HG03060 (cell line): ENCODE data around the gene FAM171A2.
"Not testable (repeated sequence)": the region's sequence is repeated elsewhere in the genome, so short reads cannot be mapped to it uniquely, and the experiment has no call there.

Source experiments
- ATAC-seq: cut with Tn5 transposase; IDR thresholded peaks from one replicate; pipeline ENCODE4 v1.9.1; 2021; ENCODE audit warnings: low read depth, moderate number of reproducible peaks; ENCODE audit not compliant: unreplicated experiment

FAM171A2 gene

DNA sequence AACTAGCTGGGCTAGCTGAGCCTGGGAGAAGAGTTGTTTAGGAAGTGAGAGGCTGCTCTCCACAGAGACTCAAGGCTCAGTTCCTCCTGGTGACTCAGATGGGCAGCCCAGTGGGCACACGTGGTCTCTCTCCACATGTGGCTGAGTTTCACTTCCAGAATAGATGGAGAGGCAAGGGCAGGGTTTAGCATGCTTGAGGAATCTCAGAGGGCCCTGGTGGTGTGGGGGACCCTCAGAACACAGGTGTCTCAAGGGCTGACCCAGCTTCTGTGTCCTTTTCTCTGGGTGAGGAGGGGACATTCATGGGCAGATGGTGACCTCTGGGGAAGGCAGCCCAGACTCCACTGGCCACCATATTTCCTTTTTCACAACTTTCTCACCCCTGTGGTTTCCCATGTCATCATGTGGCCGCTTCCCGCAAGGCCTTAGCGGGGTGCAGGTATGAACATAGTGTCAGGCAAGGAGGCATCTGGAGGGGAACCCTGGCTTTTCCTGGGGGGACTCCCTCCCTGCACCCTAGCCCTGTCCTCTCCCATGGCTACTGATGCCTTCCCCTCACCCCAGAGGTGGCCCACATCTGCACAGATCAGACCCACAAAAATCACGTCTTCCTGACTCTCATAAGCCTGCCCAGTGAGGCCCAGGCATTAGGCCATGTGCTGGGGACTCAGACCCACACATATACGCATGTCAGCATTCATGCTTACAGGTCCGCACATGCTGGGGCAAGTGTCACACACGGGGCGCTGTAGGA is 15.2 kb downstream of the FAM171A2 start:
- ATAC-seq, result peak; percentile 39

DNA sequence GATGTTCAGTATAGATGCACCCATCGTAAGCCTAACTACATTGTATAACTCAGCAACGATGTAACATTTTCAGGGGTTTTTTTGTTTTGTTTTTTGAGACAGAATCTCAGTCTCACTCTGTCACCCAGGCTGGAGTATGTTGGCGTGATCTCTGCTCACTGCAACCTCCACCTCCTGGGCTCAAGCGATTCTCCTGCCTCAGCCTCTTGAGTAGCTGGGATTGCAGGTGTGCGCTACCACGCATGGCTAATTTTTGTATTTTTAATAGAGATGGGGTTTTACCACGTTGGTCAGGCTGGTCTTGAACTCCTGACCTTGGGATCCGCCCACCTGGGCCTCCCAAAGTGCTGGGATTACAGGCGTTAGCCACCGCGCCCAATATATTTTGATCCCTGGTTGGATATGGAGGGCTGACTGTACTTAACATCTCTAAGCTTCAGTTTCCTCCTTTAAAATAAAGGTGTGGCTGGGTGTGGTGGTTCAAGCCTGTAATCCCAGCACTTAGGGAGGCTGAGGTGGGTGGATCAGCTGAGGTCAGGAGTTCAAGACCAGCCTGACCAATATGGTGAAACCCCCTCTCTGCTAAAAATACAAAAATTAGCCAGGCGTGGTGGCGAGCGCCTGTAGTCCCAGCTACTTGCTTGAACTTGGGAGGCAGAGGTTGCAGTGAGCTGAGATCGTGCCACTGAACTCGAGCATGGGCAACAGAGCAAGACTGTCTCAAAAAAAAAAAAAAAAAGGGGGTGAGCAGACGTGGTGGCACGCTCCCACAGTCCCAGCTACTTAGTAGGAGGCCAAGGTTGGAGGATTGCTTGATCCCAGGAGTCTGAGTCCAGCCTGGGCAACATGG is 16.2 kb downstream of the FAM171A2 start:
- peak; percentile 0 for ATAC-seq

DNA sequence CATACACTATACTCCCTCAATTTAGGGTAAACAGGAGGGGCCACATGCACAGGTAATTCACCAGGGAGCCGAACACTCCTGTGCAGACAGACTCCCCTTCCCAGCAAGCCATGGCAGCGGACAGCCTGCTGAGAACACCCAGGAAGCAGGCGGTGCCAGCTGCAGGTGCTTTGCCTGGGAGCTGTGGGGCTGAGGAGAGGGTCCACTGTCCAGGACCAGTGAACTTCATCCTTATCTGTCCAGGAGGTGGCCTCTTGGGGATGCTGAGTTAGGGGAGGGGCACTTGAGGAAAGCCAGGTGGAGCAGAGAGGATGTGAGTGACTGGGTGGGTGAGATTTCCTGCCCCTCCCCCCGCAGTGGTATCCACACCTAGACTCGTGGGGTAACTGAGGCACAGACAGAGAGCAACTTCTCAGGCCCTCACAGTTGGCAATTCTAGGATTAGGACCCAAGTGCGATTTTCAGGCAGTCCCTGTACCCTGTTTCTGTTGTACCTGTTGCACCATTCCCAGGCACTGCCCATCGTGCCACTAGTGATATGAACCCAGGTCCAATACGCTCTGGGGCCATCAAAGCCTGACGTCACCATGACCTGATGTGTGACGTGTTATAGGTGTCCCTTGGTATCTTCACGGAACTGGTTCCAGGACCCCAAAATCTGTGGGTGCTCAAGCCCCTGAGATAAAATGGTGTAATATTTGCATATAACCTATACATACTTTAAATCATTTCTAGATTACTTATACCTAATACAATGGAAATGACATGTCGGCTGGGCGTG is 17.4 kb downstream of the FAM171A2 start:
- ATAC-seq, result no peak

DNA sequence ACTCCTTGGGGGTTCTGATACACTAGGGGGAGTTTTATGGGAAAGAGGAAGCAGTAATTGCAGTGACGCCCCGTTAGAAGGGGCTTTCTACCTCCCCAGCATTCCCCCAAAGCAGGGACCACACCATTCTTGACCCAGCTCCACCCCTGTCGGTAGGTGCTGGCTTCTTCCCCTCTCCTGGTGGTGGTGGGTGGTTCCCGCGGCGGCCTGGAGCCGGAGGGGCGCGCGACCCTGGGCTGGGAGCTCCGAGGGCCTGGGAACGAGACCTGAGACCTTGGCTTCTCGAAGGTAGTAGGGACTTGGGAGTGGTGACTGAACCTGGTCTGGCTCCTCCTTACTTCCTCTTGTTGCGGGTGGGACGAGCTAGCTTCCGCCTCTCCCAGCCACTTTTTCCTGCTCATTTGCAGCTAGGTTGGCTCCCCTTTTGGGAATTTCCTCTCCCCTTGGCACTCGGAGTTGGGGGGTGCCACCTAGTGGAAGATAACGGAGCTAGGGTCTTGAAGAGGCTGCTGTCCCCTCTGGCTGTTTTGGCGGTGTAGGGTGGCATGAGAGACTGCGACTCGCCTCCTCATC is 18.1 kb downstream of the FAM171A2 start:
- no peak for ATAC-seq

DNA sequence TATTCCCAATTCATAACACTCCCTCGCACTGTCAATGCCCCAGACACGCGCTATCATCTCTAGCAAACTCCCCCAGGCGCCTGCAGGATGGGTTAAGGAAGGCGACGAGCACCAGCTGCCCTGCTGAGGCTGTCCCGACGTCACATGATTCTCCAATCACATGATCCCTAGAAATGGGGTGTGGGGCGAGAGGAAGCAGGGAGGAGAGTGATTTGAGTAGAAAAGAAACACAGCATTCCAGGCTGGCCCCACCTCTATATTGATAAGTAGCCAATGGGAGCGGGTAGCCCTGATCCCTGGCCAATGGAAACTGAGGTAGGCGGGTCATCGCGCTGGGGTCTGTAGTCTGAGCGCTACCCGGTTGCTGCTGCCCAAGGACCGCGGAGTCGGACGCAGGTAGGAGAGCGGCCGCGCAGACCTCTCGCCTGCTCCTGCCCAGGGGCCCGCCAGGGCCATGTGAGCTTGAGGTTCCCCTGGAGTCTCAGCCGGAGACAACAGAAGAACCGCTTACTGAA is 18.7 kb downstream of the FAM171A2 start, which contains the start of gene GRN:
GRN (plus strand) TSS at position 364 of the 515 bp plus-strand sequence. CDS start 3,863 bp downstream, outside the sequence.
- no peak for ATAC-seq

DNA sequence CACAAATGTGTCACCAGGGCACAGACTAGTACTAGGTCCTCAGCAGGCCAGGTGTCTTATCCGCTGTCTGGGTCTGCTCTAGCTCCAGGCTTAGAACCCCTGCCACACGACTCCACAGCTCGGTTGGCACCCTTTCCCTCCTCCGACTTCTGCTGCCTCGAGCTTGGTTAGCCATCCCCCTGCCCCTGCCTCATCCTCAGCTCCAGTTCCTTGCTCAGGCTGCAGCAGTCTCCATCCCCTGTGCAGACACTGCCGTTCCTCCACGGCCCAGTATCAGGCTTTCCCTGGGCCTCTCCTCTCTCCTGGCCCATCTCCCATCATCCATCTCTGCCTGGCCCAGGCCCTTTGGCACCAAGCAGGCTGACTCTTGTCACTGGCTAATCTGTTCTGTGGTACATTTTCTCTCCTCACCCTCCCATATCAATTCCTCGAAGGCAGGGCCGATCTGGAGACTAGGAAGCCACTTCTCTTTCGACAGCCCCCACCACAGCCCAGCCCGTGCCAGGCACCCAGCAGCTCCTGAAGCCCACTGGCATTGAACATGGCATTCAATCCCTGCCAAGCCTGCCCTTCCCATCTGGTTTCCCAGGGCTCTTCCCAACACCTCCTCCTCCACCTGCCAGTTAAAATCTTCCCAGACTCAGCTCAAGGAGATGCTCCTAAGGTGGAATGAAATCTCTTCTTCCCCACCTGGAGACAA is 20.0 kb downstream of the FAM171A2 start:
- ATAC-seq, result no peak

DNA sequence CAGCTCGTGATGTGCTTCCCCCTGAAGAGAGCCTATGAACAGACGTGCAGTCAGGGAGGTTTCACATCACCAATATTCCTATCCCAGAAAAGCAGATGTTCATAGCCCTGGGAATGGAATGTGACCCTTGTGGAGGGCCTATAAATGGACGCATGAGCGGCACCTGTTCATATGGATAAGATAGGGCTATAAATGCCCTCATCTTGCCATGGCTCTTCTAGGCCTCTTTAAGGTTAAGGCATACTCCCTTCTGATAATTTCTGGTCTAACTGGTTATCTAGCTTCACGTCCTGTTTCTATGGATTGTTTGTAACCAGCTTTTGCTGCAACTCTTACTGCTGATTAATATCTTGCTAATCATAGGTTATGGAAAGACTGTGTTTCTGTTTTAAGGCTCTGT is 23.1 kb downstream of the FAM171A2 start:
- not testable (repeated sequence) for ATAC-seq

DNA sequence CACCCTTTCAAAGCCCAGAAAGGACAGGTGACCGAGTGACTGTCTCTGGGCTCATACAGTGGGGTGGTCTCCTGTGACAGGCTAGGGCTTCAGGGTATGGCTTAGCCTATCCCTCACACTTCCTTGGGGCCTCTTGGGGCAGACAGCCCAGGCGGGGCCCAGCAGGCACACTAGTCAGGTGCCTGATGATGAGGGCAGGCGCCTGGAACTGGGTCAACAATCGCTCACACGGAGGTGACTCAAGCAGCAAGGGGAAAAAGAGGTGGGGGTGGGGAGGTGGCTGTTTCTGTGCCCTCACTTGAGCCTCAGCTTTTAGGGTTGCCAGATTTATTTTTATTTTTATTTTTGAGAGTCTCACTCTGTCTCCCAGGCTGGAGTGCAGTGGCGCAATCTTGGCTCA is 25.0 kb downstream of the FAM171A2 start:
- ATAC-seq, result no peak

DNA sequence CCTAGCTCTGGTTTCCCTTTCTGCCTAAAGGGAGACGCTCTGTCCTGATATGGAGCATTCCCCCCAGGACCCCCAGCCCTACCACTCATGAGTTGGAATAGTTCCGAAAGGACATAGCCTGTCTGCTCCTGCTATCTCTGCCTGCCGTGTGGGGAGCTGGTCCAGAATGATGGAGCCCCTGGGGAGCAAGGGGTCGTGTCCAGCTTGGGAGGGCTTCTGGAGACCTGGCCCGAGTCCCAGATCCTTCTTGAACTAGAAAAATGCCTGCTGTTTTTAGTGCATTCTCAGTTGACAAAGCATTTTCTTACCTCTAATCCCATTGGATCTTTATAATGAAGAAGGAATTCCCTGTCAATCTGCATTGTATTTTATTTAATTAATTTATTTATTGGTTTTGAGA is 27.7 kb downstream of the FAM171A2 start:
- ATAC-seq, result no peak

DNA sequence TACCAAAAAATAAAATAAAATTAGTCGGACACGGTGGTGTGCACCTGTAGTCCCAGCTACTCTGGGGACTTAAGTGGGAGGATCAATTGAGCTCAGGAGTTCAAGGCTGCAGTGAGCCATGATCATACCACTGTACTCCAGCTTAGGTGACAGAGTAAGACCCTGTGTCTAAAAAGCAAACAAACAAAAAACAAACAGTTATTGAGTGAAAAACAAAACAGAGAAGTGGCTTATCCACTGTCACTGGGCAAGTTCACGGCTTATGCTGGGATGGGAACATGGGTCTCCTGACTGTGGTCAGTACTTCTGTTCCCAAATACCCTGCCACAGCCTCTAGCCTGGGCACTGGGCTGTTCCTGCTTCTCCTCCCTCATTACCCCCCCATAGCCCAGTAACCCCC is 28.1 kb downstream of the FAM171A2 start:
- no peak for ATAC-seq

DNA sequence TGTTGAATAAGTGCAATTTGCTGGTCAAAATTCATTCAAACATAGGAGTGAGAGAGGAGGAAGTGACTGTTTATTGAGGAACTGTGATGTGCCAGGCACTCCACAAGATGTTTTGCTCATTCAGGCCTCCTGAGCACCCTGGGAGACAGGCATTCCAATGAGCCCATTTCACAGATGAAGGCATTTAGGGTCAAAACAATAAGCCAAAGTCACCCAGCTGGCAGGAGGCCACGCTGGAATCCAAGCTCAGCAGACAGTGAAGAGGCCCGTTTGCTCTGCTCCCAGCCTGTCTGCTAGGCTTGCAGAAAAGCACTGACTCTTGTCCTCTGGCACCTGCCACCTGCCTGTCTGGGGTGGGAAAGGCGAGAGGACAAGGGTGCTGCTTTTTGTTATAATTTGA is 28.9 kb downstream of the FAM171A2 start:
- ATAC-seq, result no peak

DNA sequence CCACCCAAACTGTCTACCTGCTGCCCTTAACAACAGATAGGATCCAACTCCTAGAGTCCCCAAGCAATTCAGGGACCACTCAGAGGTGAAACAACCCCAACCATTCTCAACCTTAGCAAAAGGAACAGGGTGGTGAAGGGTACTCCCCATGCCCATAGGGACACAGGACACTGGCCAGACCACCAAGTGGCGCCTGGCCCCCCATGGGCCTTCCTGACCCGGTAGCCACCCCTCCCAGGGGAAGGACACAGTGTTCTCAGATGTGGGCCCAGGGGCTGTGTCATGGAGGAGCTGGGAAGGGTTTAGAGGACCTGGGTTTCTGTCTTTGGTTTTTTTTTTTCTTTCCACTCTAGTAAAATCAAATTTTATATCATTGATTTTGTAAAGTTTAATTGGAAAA is 29.3 kb downstream of the FAM171A2 start:
- no peak for ATAC-seq

DNA sequence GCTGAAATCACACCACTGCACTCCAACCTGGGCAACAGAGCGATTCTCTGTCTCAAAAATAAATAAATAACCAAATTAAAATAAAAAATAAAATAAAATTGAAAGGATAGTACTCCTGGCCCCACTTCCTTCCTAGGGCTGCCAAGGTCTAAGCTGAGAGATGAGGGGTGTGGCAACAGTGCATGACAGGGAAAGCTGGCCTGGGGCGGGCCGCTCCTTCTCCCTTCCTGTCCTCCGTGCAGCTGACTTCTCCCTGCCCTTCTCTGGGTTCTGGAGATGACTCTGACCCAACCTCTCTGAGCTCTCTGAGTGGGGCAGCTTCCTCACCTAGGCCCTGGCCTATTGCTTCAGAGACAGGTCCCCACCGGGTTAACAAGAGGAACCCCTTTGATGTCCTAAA is 30.3 kb downstream of the FAM171A2 start:
- no peak for ATAC-seq

DNA sequence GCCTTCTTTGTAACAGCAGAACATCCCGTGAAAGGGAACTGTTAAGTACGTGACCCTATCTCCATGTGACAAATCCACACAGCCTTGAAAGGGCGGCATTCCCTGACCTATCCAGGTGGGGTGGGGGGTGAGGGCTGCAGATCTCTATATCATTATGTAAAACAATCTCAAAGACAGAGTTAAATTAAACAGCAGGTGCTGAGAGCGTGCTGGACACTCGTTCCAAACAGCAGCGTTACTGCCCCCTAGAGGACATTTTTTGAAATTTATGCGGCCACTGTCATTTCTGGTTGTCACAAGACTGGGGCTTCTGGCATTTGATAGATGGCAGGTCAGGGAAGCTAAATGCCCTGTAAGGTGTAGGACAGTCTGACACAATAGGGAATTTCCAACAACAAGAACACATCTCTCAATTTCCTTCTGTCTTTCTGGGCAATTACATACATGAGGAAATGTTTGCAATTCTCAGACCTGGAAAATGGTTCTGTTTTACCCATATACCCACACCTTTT is 32.3 kb downstream of the FAM171A2 start:
- ATAC-seq, result no peak

DNA sequence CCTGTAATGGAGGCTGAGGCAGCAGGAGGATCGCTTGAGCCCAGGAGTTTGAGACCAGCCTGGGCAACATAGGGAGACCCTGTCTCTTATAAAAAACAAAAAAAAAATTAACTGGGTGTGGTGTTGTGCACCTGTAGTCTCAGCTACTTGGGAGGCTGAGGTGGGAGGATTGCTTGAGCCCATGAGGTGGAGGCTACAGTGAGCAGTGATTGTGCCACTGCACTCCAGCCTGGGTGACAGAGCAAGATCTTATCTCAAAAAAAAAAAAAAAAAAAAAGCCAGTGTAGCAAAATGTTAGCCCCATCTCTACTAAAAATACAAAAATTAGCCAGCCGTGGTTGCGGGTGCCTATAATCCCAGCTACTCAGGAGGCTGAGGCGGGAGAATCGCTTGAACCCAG is 33.4 kb downstream of the FAM171A2 start:
- not testable (repeated sequence) for ATAC-seq

DNA sequence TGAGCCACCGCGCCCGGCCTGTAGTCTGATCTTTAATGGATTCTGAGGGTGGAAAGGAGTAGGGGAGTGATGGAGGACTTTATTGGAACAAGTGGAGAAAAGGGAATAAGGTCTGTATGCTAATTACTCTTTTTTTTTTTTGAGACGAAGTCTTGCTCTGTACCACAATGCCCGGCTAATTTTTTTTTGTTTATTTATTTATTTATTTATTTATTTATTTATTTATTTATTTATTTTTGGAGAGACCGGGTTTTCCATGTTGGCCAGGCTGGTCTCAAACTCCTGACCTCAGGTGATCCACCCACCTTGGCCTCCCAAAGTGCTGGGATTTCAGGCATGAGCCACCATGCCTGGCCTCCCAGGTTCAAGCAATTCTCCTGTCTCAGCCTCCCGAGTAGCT is 34.1 kb downstream of the FAM171A2 start:
- not testable (repeated sequence) for ATAC-seq

DNA sequence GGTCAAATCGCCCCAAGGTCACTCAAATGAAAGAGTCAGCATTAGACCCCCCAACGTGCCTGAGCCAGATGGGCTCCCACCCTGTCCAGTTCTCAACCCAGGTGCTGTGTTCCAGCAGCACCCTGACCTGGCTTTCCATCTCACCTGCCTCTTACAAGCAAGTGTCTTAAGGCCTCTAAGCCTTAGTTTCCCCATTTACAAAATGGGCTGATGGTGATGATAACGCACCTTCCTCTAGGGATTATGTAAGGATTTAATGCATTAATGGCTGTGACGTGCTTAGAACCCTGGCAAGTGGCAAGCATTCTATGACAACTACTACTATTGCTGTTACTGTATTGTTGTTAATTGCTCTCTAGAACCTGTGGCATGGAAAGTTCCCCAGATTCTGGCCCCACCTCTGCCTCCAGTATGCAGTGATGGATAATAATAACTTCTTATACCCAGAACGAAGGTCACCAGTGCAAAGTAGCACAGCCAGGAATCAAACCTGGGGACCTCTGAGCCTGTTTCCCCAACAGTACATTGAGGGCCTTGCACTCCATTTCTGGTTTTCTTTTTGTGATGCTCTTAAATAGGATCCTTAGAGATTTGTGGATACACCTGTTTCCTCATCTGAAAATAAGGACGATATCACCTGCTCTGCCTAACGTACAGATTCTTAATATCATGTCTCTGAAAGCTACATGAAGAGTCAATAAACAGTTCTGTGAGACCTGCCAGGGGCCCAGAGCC is 35.8 kb downstream of the FAM171A2 start:
- no peak for ATAC-seq

DNA sequence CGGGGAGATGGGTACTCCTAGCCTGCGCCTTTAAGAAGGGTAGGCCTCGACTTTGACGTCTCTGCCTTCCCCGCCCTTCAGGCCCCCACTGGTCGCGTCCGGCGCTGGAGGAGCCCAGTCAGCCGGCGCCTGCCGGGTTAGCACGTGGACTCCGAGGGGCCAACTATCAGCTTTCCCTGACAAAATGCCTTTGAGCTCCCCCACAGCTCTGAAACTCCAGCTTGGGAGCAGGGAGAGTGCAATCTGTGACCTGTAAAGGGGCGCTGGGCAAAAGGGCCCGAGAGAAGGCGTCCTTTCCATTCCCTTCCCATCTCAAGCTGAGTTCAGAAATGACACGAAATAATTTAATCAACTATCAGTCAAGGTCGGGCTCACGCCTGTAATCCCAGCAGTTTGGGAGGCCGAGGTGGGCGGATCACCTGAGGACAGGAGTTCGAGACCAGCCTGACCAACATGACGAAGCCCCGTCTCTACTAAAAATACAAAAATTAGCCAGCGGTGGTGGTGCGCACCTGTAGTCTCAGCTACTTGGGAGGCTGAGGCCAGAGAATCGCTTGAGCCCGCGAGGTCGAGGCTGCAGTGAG is 36.7 kb downstream of the FAM171A2 start:
- ATAC-seq, result no peak
